NOMO-1 treated with dmso at 0.1 percent for 144 hours (cell line): ENCODE results near the gene HS3ST4.

ENCODE experiments used
- DNase-seq: peaks from one replicate; lab custom pipeline; 2025; ENCODE audit not compliant: unreplicated experiment; lab: John Stamatoyannopoulos, UW

HS3ST4 gene

DNA sequence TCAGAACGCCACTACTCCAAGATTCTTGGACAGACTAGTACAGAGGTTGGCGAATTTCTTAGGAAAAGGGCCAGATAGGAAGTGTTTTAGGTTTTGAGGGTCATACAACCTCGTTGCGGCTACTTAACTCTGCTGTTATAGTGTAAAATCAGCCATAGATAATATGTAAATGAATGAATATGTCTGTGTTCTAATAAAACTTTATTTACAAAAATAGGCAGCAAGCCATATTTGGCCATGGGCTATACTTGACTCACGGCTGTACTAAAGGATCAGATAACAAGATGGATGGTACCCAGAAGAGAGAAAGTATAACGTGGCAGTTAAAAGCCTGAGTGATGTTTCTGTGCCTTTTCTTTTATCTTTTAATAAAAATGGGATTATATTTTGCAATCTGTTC, 125.5 kb downstream of the HS3ST4 start:
- DNase-seq = no peak

GRCh38 chr16:25817876-25818275, 126.1 kb downstream of the HS3ST4 start:
- DNase-seq = no peak

GRCh38 chr16:25823891-25824290, 132.1 kb downstream of the HS3ST4 start:
- no peak for DNase-seq

DNA sequence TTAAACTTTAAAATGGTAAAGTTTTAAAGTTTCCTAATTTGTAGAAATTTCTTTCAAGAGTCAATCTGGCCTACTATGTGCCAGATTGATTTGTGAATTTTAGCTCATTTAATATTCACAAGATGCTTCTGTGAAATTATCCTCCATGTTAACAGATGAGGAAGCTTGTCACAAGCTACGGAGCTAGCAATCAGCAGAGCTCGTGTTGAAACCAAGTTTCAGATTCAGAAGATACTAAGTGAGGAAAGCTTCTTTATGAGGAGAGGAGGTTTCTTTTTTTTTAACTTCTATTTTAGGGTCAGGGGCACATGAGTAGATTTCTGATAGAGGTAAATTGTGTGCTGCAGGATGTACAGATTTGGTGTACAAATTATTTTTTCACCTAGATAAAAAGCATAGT, 135.9 kb downstream of the HS3ST4 start:
- DNase-seq = no peak

DNA sequence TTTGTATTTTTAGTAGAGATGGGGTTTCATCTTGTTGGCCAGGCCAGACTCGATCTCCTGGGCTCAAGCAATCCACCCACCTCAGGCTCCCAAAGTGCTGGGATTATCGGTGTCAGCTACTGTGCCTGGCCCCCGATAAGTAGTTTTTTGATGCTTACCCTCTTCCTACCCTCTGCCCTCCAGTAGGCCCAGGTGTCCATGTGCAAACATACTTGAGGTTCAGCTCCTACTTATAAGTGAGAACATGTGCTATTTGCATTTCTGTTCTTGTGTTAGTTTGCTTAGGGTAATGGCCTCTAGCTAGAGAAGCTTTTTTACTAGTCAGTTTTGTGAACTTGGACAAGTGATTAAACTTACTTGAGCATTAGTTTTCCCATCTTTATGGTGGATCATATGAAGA, 136.8 kb downstream of the HS3ST4 start:
- DNase-seq = no peak

DNA sequence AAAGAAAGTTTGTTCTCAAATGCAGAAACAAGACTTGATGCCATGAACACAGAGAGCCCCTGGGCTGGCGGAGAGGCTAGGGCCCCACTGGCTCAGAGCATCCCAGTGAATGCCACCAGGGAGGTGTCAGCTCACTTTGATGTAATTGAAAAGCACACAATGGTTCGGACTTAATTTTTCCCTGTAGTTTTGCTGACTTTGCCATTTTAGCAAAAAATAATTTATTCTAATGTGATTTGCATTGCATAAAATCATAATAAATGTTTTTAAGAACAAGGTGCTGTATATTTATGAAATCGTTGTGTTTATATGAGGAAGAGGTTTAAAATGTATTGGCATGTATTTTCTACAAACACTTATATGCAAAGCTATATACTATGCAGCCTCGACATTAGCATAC, 140.5 kb downstream of the HS3ST4 start:
- DNase-seq = no peak

DNA sequence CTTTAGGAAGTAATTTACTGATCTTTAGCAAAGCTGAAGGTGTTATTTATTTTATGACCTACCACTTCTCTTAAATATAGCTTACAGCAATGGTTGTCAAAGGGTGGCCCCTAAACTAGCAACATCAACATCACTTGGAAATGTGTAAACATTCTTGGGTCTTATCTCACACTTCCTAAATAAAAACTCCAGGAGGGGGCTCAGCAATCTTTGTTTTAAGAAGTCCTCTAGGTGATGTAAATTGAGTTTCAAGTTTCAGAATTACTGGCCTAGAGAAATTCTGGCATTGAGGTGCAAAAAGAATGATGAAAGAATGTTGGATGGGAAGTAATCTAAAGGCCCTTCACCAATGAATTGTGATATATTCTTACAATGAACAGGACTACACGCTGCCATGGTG, 142.3 kb downstream of the HS3ST4 start:
- no peak for DNase-seq

- no peak for DNase-seq
These were observed 143.4 kb downstream of the HS3ST4 start for GRCh38 chr16:25835126-25835525.

DNA sequence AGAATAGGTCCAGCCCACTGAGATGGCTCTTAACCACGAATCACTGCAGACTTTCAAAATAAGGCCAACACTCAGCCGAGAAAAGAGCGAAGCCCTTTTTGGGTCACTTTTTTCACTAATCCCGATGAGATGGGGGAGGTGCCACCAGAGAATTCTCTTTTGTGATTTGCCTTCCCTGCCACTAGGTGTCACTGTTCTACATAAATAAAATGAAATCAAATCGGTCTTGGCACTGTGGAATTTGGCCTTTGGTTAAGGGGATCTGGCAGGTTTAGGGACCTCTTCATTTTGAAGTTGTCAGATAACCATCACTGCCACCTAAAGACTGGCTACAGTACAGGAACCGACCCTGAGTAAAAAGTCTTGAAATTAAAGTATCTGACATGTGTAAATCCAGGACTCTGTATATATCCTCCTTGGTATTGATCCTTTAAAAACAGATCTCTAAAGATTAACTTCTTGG, 147.0 kb downstream of the HS3ST4 start:
- DNase-seq = peak; percentile 0

GRCh38 chr16:25841761-25842160, 150.0 kb downstream of the HS3ST4 start:
- DNase-seq = no peak

- DNase-seq = no peak
These were observed 154.1 kb downstream of the HS3ST4 start for GRCh38 chr16:25845901-25846300.

GRCh38 chr16:25854141-25854540, 162.4 kb downstream of the HS3ST4 start:
- no peak for DNase-seq

- DNase-seq = no peak
These were observed 163.3 kb downstream of the HS3ST4 start for GRCh38 chr16:25855063-25855462.

DNA sequence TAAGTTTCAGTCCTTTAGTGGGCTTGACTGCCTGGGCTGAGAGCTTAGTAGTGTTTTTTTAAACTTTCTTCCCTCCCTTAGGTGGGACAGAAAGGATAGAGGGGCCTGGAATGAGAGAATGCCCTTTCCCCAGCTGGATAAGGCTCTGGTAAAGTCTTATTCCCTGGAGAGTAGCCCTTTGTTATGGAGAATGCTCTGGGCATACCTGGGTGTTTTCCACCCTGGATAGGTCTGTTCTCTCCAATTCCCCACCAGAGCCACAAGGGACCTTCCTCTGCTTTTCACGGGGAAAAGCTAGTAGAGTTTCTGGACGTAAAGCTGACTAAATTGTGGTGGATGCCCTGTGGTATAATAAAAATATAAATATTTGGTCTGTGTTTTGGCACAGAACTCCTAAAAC, 164.1 kb downstream of the HS3ST4 start:
- DNase-seq = no peak

GRCh38 chr16:25859645-25860044, 167.9 kb downstream of the HS3ST4 start:
- no peak for DNase-seq

DNA sequence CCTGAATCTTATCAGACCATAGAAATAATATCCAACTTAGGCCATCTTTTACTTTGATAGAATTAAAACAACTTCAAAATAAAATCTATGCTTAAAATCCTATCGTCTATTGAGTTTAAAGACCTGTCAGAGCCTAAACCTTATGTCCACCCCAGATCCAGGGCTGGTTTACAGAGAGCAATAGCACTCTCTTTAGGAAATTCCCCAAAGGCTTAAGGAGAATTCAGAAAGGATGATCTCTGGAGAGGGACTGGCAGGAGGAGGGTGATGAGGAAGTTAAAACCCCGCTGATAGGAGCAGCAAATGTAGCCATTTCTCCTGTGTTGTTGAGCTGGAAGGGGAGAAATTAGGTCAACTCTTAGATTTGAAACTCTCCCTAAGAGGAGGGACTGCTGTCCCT, 175.3 kb downstream of the HS3ST4 start:
- DNase-seq = no peak

- no peak for DNase-seq
These were observed 176.3 kb downstream of the HS3ST4 start for GRCh38 chr16:25868106-25868505.

GRCh38 chr16:25868706-25869370, 177.1 kb downstream of the HS3ST4 start:
- no peak for DNase-seq

GRCh38 chr16:25872369-25873070, 180.8 kb downstream of the HS3ST4 start:
- DNase-seq = no peak

- DNase-seq = no peak
These were observed 182.4 kb downstream of the HS3ST4 start for GRCh38 chr16:25874196-25874595.

DNA sequence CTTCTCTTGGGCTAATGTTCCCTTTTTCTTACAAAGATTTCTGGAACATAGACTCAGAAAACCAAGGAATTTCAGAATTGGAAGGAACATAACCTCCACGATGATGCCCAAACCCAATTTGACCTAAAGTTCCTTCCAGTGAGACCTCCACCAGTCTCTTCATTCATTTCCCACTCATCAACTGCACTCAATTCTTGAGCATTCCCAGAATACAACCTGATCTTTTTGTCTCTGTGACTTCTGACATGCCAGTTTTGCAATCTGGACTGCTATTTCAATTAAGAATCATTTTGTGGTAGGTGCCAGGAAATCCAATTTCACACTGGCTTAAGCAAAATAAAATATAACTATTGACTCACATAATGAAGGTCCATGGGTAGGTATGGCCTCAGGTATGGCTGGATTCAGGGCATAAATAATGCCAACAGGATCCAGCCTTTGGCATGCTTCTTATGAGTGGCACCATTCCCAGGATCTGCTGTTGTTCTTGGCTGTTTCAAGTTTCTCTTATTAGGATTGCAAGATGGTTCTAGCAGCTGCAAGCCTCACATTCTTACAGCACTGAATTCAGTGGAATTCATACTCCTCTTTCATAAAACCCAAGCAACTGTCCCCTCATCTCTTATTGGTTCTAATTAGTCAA, 184.3 kb downstream of the HS3ST4 start:
- no peak for DNase-seq

- no peak for DNase-seq
These were observed 185.3 kb downstream of the HS3ST4 start for GRCh38 chr16:25877103-25877502.
